Hepatocyte (in vitro differentiated cells): ENCODE data around the gene RIMS1. TPM values are rescaled to one million over a fixed set of nuclear protein-coding genes. Genes with fewer than 3 reads are reported as not detected.
A peak's percentile ranks its signal among the peaks of the same experiment; 100 is the strongest.

ENCODE experiments used
- DNase-seq: peaks from one replicate; pipeline ENCODE4 v3.0.0-alpha.2; 2016; ENCODE audit warnings: low spot score
- H2AFZ ChIP-seq: fragments of 200-600 bp; sonication (generic); 2 replicates; pipeline ENCODE4 v1.6.0; 2016; ENCODE audit warnings: antibody characterized with exemption, mild to moderate bottlenecking
- H3K27ac ChIP-seq: fragments of 200-600 bp; sonication (generic); 2 replicates; pipeline ENCODE4 v1.5.1; 2016; ENCODE audit warnings: mild to moderate bottlenecking
- H3K27me3 ChIP-seq: fragments of 200-600 bp; sonication (generic); 2 replicates; pipeline ENCODE4 v1.6.1; 2016
- H3K36me3 ChIP-seq: fragments of 200-600 bp; sonication (generic); replicated peaks from 2 replicates; pipeline ENCODE4 v1.5.1; 2016; ENCODE audit warnings: low read depth; ENCODE audit not compliant: insufficient read depth
- H3K4me1 ChIP-seq: fragments of 200-600 bp; sonication (generic); 2 replicates; pipeline ENCODE4 v1.5.1; 2016; ENCODE audit warnings: mild to moderate bottlenecking, moderate library complexity; ENCODE audit not compliant: insufficient read depth
- H3K4me2 ChIP-seq: fragments of 200-600 bp; sonication (generic); 2 replicates; pipeline ENCODE4 v1.6.0; 2016
- H3K4me3 ChIP-seq: fragments of 200-600 bp; sonication (generic); 2 replicates; pipeline ENCODE4 v1.5.1; 2016; ENCODE audit warnings: mild to moderate bottlenecking
- H3K79me2 ChIP-seq: fragments of 200-600 bp; sonication (generic); 2 replicates; pipeline ENCODE4 v1.6.0; 2017; ENCODE audit warnings: mild to moderate bottlenecking
- H3K9me2 ChIP-seq: fragments of 200-600 bp; sonication (generic); replicated peaks from 2 replicates; pipeline ENCODE4 v1.6.0; 2017; ENCODE audit warnings: mild to moderate bottlenecking; ENCODE audit not compliant: insufficient read depth
- H3K9me3 ChIP-seq: fragments of 200-600 bp; sonication (generic); 2 replicates; pipeline ENCODE4 v1.5.1; 2016; ENCODE audit warnings: low read depth, mild to moderate bottlenecking
- H4K20me1 ChIP-seq: fragments of 200-600 bp; sonication (generic); 2 replicates; pipeline ENCODE4 v1.6.0; 2016; ENCODE audit warnings: mild to moderate bottlenecking; ENCODE audit not compliant: insufficient read depth, poor library complexity, severe bottlenecking
- EZH2 ChIP-seq: fragments of 200-600 bp; sonication (generic); IDR thresholded peaks from 2 replicates; pipeline ENCODE4 v1.6.1; 2016; ENCODE audit warnings: antibody characterized with exemption, mild to moderate bottlenecking, borderline replicate concordance
- EZH2phosphoT487 ChIP-seq: fragments of 200-600 bp; sonication (generic); IDR thresholded peaks from one replicate; pipeline ENCODE4 v1.6.1; 2018; ENCODE audit warnings: antibody characterized with exemption, mild to moderate bottlenecking, low read depth, moderate library complexity; ENCODE audit not compliant: unreplicated experiment, severe bottlenecking
- WGBS: methylation state at CpG from one replicate; pipeline ENCODE4 v1.1.6; 2016; ENCODE audit warnings: low lambda C conversion rate; ENCODE audit errors: missing lambda C conversion rate; 5-methylcytosine and 5-hydroxymethylcytosine counted together
- polyA plus RNA-seq: library from polyadenylated mRNA; unstranded; fragments of >200 nt; fragmentation: Nextera tagmentation; extraction: Ambion mirVana; gene quantifications from 2 replicates; pipeline ENCODE4 v1.2.1, GENCODE V29; 2016
- total RNA-seq: library from RNA; depleted of rRNA; stranded (reverse); fragments of >200 nt; gene quantifications from 2 replicates; pipeline ENCODE4 v1.2.3, GENCODE V29; 2014
- TF ChIP-seq, protein P1 (sequence below): fragments of 200-600 bp; sonication (generic); IDR thresholded peaks from 2 replicates; pipeline ENCODE4 v1.5.1; 2016; ENCODE audit warnings: antibody characterized with exemption, mild to moderate bottlenecking; ENCODE audit not compliant: poor library complexity

RIMS1 gene
- total and polyA plus RNA-seq, 2 experiments from 2014 or later = 0.45 to 5.5 TPM

DNA sequence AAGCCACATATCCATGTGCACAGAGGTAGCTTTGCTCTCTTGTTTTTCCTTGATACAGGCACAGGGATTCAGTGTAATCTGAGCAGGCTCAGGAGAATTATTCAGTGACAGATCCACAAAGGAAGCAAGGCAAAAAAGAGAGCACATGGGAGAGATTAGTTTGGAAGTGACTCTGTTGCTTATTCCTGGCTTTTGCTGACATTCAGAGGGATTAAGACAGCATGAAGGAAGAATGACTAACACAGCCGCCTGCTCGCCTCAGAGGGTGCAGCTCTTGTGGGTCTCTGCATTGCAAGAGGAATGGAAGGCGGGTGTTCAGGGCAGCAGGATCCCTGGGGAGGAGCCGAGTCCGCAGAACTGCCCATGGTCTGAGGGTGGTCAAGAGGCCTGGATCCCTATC, 532.1 kb downstream of the RIMS1 start:
- Histone ChIP-seq H3K4me2 (peak overlapping the region; percentile 51), H3K9me2 (no peaks in the 10 kb centered on the region), H3K4me3 (no peak overlapping the region), H4K20me1 (no peaks in the 10 kb centered on the region), H2AFZ (no peak overlapping the region), H3K4me1 (peaks cover 4% of the 10 kb centered on the region), H3K27me3 (no peaks in the 10 kb centered on the region), H3K36me3 (no peaks in the 10 kb centered on the region), H3K27ac (peak overlapping the region; percentile 6), H3K79me2 (no peaks in the 10 kb centered on the region), H3K9me3 (no peaks in the 10 kb centered on the region)
- no peak for TF ChIP-seq EZH2phosphoT487
- TF ChIP-seq, protein P1, sequence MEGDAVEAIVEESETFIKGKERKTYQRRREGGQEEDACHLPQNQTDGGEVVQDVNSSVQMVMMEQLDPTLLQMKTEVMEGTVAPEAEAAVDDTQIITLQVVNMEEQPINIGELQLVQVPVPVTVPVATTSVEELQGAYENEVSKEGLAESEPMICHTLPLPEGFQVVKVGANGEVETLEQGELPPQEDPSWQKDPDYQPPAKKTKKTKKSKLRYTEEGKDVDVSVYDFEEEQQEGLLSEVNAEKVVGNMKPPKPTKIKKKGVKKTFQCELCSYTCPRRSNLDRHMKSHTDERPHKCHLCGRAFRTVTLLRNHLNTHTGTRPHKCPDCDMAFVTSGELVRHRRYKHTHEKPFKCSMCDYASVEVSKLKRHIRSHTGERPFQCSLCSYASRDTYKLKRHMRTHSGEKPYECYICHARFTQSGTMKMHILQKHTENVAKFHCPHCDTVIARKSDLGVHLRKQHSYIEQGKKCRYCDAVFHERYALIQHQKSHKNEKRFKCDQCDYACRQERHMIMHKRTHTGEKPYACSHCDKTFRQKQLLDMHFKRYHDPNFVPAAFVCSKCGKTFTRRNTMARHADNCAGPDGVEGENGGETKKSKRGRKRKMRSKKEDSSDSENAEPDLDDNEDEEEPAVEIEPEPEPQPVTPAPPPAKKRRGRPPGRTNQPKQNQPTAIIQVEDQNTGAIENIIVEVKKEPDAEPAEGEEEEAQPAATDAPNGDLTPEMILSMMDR = no peak
- no peak for TF ChIP-seq EZH2
- peak; percentile 42 for DNase-seq
- WGBS = 38% methylated on average over 5 of the region's 5 CpGs

DNA sequence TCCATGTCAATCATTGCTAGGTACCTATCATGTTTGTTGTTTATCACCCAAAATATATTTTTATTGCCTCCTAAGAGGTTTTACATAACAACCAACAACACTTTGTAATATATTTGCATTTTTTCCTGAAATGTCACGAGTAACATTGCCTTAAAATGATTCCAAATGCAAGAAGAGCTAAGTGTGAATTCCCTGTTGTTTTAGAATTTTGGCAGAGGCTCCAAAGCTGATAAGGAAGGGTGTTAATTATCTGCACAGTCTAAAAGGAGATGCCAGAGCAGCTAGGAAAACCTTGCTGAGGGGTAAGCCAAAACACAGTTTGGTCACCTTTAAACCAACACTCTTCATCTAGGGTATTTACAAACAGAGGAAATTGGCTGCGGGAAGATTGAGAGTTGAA, 533.6 kb downstream of the RIMS1 start:
- Histone ChIP-seq H3K27me3 (no peaks in the 10 kb centered on the region), H3K4me1 (peaks cover 4% of the 10 kb centered on the region), H3K9me2 (no peaks in the 10 kb centered on the region), H2AFZ (no peak overlapping the region), H3K36me3 (no peaks in the 10 kb centered on the region), H3K9me3 (no peaks in the 10 kb centered on the region), H3K27ac (no peak overlapping the region), H3K4me2 (no peak overlapping the region), H3K79me2 (no peaks in the 10 kb centered on the region), H4K20me1 (no peaks in the 10 kb centered on the region), H3K4me3 (no peak overlapping the region)
- TF ChIP-seq, protein P1 = no peak
- no peak for TF ChIP-seq EZH2
- TF ChIP-seq EZH2phosphoT487 = no peak
- no peak for DNase-seq
- 89% methylated on average over 2 of the region's 2 CpGs for WGBS

DNA sequence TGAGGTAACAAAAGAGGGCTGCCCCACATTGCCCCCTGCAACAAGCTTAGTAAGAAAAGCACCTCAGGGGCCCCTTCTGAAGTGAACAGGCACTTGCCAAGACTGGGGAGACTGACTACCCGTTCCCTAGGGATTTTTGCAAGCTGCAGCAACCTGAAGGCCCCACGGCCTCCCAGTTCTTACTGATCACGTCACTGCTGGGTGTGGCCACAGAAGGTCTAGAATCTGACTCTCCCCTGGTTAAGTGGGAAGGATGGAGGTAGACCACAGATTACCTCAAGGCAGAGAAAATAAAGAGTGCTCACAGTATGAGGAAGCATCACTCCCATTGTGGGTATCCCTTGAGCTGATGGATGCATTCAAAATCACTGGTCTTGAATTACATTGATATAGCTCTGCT, 534.1 kb downstream of the RIMS1 start:
- no peaks in the 10 kb centered on the region for H3K36me3 ChIP-seq
- 86% methylated on average over 3 of the region's 3 CpGs for WGBS
- no peak overlapping the region for H3K4me2 ChIP-seq
- H4K20me1 ChIP-seq = no peaks in the 10 kb centered on the region
- H3K79me2 ChIP-seq = no peaks in the 10 kb centered on the region
- no peak overlapping the region for H3K4me3 ChIP-seq
- TF ChIP-seq, protein P1 = no peak
- TF ChIP-seq EZH2 (no peak), EZH2phosphoT487 (no peak)
- H3K9me2 ChIP-seq = no peaks in the 10 kb centered on the region
- H3K27me3 ChIP-seq = no peaks in the 10 kb centered on the region
- H3K27ac ChIP-seq = no peak overlapping the region
- DNase-seq = no peak
- H3K4me1 ChIP-seq = peaks cover 4% of the 10 kb centered on the region
- H2AFZ ChIP-seq = no peak overlapping the region
- no peaks in the 10 kb centered on the region for H3K9me3 ChIP-seq

DNA sequence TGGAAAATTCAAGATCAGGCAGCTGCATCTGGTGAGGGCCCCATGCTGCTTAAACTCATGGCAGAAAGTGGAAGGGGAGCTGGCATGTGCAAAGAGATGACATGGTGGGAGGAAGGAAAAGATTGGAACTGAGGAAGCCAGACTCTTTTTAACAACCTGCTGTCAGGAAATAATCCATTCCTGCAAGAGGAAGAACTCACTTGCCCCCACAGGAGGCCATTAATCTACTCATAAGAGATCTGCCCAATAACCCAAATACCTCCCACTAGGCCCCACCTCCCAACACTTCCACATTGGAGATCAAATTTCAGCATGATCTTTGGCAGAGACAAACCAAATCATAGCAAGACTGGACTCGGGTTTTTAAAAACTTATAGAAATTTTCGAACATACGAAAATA, 535.0 kb downstream of the RIMS1 start:
- H3K4me2 ChIP-seq = no peak overlapping the region
- H4K20me1 ChIP-seq = no peaks in the 10 kb centered on the region
- H3K4me3 ChIP-seq = no peak overlapping the region
- H3K9me3 ChIP-seq = no peaks in the 10 kb centered on the region
- no peaks in the 10 kb centered on the region for H3K79me2 ChIP-seq
- H3K36me3 ChIP-seq = no peaks in the 10 kb centered on the region
- no peak overlapping the region for H2AFZ ChIP-seq
- 92% methylated on average over 3 of the region's 3 CpGs for WGBS
- no peak for DNase-seq
- H3K4me1 ChIP-seq = peaks cover 4% of the 10 kb centered on the region
- no peak overlapping the region for H3K27ac ChIP-seq
- no peaks in the 10 kb centered on the region for H3K9me2 ChIP-seq
- TF ChIP-seq EZH2phosphoT487 = no peak
- no peak for TF ChIP-seq EZH2
- TF ChIP-seq, protein P1 = no peak
- H3K27me3 ChIP-seq = no peaks in the 10 kb centered on the region
